Immature natural killer cell (primary cell): Measurements from ENCODE around the gene OLR1. TPM values are rescaled to one million over a fixed set of nuclear protein-coding genes. Genes with fewer than 3 reads are reported as not detected.
"Not testable (repeated sequence)": the region's sequence is repeated elsewhere in the genome, so short reads cannot be mapped to it uniquely, and the experiment has no call there.

Source experiments
- DNase-seq, 3 donors: peaks; one replicate each; pipeline ENCODE4 v3.0.0; 2022; ENCODE audit warnings: mixed read lengths in 1 of 3
- H3K27ac Mint-ChIP-seq, 6 donors: one replicate each; pipeline ENCODE4 v1.8.0; 2020; ENCODE audit warnings: mixed read lengths in 6 of 6, mild to moderate bottlenecking in 5 of 6, inconsistent platforms in 4 of 6, moderate library complexity in 3 of 6
- H3K27me3 Mint-ChIP-seq, 3 donors: one replicate each; pipeline ENCODE4 v1.8.0; 2020 to 2021; ENCODE audit warnings: low read depth in 3 of 3, mild to moderate bottlenecking in 3 of 3, mixed read lengths in 3 of 3, moderate library complexity in 3 of 3, inconsistent platforms in 1 of 3
- H3K36me3 Mint-ChIP-seq, 3 donors: one replicate each; pipeline ENCODE4 v1.8.0; 2020; ENCODE audit warnings: mixed read lengths in 3 of 3, inconsistent platforms in 2 of 3, mild to moderate bottlenecking in 2 of 3
- H3K4me1 Mint-ChIP-seq, 2 donors: one replicate each; pipeline ENCODE4 v1.8.0; 2020; ENCODE audit warnings: inconsistent platforms in 2 of 2, mild to moderate bottlenecking in 2 of 2, mixed read lengths in 2 of 2, moderate library complexity in 1 of 2
- H3K4me3 Mint-ChIP-seq, 5 donors: one replicate each; pipeline ENCODE4 v1.8.0; 2020; ENCODE audit warnings: mild to moderate bottlenecking in 5 of 5, mixed read lengths in 5 of 5, inconsistent platforms in 3 of 5, moderate library complexity in 3 of 5
- H3K9me3 Mint-ChIP-seq, 6 donors: one replicate each; pipeline ENCODE4 v1.8.0; 2020; ENCODE audit warnings: mild to moderate bottlenecking in 6 of 6, mixed read lengths in 6 of 6, inconsistent platforms in 4 of 6, moderate library complexity in 3 of 6
- polyA plus RNA-seq, 3 donors: library from polyadenylated mRNA; unstranded; fragments of 300-500 nt; fragmentation: Illumina TruSeq; gene quantifications; one replicate each; pipeline ENCODE4 v1.2.3, GENCODE V29; 2021

The OLR1 gene
- polyA plus RNA-seq: not detected

DNA sequence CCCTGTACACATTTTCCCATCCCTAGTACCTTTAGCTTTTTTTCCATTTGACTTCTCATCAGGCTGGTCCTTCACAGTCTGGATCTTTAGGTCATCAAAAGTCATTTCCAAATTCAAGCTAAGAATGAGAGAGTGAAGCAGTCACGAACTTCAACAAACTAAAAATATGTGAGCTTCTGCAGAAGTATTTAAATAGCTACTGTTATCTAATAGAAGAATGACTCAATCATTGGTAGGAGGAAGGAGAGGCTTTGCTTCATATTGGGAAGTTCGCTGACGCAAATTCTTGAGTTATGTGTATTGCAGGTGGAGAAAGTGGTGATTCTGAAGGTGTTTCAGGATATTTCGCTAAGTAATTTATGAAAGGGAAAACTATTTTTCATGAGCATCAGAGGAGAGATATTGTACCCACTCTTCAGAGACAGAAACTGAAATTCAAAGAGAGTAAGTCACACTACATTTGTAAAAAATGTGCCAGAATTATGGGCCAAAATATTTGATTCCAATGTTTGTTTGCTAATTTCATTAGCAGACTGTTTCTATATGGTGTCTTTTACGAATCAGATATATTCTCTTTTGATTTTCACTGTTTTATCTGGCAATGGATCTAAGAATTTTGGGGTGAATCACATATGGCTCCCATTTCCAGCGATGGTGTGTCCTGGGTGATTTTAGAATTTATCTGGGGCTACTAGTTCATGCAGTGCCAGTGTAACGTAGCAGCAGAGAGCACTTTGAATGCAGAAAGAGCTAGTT is at the start of gene OLR1:
TSS of gene OLR1 (minus strand) at position 160 of the 756 bp plus-strand sequence. CDS start at position 105, 55 bp downstream.
- Mint-ChIP-seq H3K27me3 (peaks cover 0 to 7% (median 0%) of the 10 kb centered on the region in 3 donors), H3K36me3 (no peaks in the 10 kb centered on the region), H3K4me3 (no peak within 1 kb of the TSS), H3K4me1 (no peaks in the 10 kb centered on the region), H3K27ac (no peak within 1 kb of the TSS), H3K9me3 (no peaks in the 10 kb centered on the region)
- no peak for DNase-seq

GRCh38 chr12:10220398-10221077 is 48.6 kb upstream of the OLR1 start:
- no peak for DNase-seq
- peaks cover 1 to 8% (median 6%) of the 10 kb centered on the region in 3 donors for H3K27me3 Mint-ChIP-seq
- H3K9me3 Mint-ChIP-seq: no peaks in the 10 kb centered on the region
- peak overlapping the region in 2 of 6 donors; percentile 31 to 38 for H3K27ac Mint-ChIP-seq
- H3K4me1 Mint-ChIP-seq: peaks cover 15 to 30% of the 10 kb centered on the region in 2 donors
- peaks cover 46 to 54% (median 46%) of the 10 kb centered on the region in 3 donors for H3K36me3 Mint-ChIP-seq
- no peak overlapping the region for H3K4me3 Mint-ChIP-seq

GRCh38 chr12:10218021-10218420 is 46.1 kb upstream of the OLR1 start:
- no peak overlapping the region for H3K27ac Mint-ChIP-seq
- H3K4me3 Mint-ChIP-seq: no peak overlapping the region
- no peaks in the 10 kb centered on the region for H3K9me3 Mint-ChIP-seq
- H3K36me3 Mint-ChIP-seq: peaks cover 33 to 38% (median 34%) of the 10 kb centered on the region in 3 donors
- H3K4me1 Mint-ChIP-seq: peaks cover 31 to 36% of the 10 kb centered on the region in 2 donors
- DNase-seq: no peak
- H3K27me3 Mint-ChIP-seq: peaks cover 7 to 18% (median 17%) of the 10 kb centered on the region in 3 donors

GRCh38 chr12:10215946-10216345 is 44.0 kb upstream of the OLR1 start:
- Mint-ChIP-seq H3K4me3 (peak overlapping the region; percentile 21 to 94 (median 93)), H3K36me3 (peaks cover 12 to 17% (median 13%) of the 10 kb centered on the region in 3 donors), H3K27ac (peak overlapping the region; percentile 12 to 96 (median 44)), H3K27me3 (peaks cover 19 to 30% (median 28%) of the 10 kb centered on the region in 3 donors), H3K4me1 (peaks cover 37 to 42% of the 10 kb centered on the region in 2 donors)
- H3K9me3 Mint-ChIP-seq: not testable (repeated sequence)
- DNase-seq: peak; percentile 44 to 59 (median 55)

GRCh38 chr12:10215436-10215835 is 43.5 kb upstream of the OLR1 start:
- H3K36me3 Mint-ChIP-seq: peaks cover 7 to 12% (median 8%) of the 10 kb centered on the region in 3 donors
- peak overlapping the region; percentile 92 to 96 (median 94) for H3K4me3 Mint-ChIP-seq
- H3K9me3 Mint-ChIP-seq: no peaks in the 10 kb centered on the region
- H3K4me1 Mint-ChIP-seq: peaks cover 37% of the 10 kb centered on the region in 2 donors
- H3K27me3 Mint-ChIP-seq: peaks cover 19 to 32% (median 28%) of the 10 kb centered on the region in 3 donors
- DNase-seq: no peak
- H3K27ac Mint-ChIP-seq: peak overlapping the region; percentile 7 to 100 (median 96)

DNA sequence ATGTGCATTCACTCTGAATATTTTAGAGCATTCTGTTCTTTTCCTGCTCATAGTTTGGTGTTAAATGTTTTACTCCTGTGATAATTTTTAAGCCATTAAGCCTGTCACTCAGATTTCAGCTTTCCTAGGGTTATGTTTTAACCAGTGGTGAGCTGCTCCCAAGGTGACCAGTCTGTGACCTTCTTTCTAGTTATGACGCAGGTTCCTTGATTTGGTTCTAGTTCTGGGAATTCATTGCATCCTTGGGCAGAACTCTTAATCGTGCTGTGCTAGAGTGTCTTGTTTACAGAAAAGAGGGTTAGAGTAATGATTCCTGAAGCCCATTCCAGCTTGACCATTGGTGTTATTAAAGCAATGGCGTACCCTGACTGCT is 42.9 kb upstream of the OLR1 start:
- no peak for DNase-seq
- H3K27ac Mint-ChIP-seq: peak overlapping the region; percentile 96 to 100 (median 98)
- H3K4me1 Mint-ChIP-seq: peaks cover 37% of the 10 kb centered on the region in 2 donors
- peaks cover 2 to 7% (median 4%) of the 10 kb centered on the region in 3 donors for H3K36me3 Mint-ChIP-seq
- H3K9me3 Mint-ChIP-seq: no peaks in the 10 kb centered on the region
- H3K4me3 Mint-ChIP-seq: peak overlapping the region; percentile 92 to 96 (median 94)
- H3K27me3 Mint-ChIP-seq: peaks cover 19 to 32% (median 28%) of the 10 kb centered on the region in 3 donors

DNA sequence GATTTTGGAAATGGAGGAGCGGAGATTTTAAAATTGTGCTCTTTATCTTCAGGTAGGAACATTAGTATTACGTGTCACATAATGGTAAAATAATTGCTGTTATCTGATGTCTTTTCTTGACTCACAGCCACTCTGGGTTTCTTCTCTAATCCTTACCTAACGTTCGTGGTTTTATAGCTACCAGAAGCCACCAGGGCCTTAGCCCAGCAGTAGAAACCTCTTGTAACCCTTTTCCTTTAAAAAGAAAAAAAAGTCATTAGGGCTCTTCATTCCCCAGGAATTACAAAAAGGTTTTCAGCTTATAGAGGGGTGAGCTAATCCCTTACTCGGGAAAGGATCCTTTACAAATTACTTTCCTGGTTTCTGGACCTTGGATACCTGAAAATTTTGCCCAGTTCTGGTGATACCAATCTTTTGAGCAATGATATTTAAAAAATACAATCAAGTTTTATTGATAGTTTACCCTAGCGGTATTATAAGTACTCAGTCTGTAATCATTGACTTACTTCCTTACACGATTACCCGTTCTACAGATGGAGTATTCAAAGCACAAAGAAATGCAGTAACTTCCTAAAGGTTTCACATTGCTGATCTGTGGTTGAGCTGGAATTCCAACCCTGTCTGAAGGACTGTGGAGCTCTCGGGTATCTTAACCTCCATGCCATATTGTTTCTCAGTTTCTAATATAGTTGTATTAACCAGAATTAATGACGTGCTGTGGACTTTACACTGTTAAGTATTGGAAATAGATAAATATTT is 42.4 kb upstream of the OLR1 start:
- no peaks in the 10 kb centered on the region for H3K9me3 Mint-ChIP-seq
- DNase-seq: peak in 1 of 3 donors; percentile 28

GRCh38 chr12:10213168-10214135 is 41.5 kb upstream of the OLR1 start:
- no peaks in the 10 kb centered on the region for H3K9me3 Mint-ChIP-seq
- peak; percentile 92 to 94 (median 92) for DNase-seq
- peaks cover 37% of the 10 kb centered on the region in 2 donors for H3K4me1 Mint-ChIP-seq
- H3K27me3 Mint-ChIP-seq: peaks cover 19 to 32% (median 28%) of the 10 kb centered on the region in 3 donors
- H3K4me3 Mint-ChIP-seq: peak overlapping the region; percentile 92 to 96 (median 94)
- H3K36me3 Mint-ChIP-seq: peaks cover 0 to 4% (median 4%) of the 10 kb centered on the region in 3 donors
- H3K27ac Mint-ChIP-seq: peak overlapping the region; percentile 96 to 100 (median 98)

More for the DNA sequence above, 42.4 kb upstream of the OLR1 start:
- Mint-ChIP-seq H3K36me3 (peaks cover 0 to 4% (median 4%) of the 10 kb centered on the region in 3 donors), H3K4me1 (peaks cover 37% of the 10 kb centered on the region in 2 donors), H3K27ac (peak overlapping the region; percentile 96 to 100 (median 98)), H3K27me3 (peaks cover 19 to 32% (median 28%) of the 10 kb centered on the region in 3 donors), H3K4me3 (peak overlapping the region; percentile 92 to 96 (median 94))

GRCh38 chr12:10212739-10213131 is 40.8 kb upstream of the OLR1 start, which contains the start of gene GABARAPL1:
TSS of gene GABARAPL1 (plus strand) at chr12:10212877. CDS start at chr12:10213130, 253 bp downstream.
- H3K27ac Mint-ChIP-seq: peak within 1 kb of the TSS; percentile 96 to 100 (median 98)
- no peaks in the 10 kb centered on the region for H3K36me3 Mint-ChIP-seq
- H3K9me3 Mint-ChIP-seq: no peaks in the 10 kb centered on the region
- H3K4me3 Mint-ChIP-seq: peak within 1 kb of the TSS; percentile 92 to 96 (median 94)
- peaks cover 36 to 37% of the 10 kb centered on the region in 2 donors for H3K4me1 Mint-ChIP-seq
- H3K27me3 Mint-ChIP-seq: peaks cover 19 to 32% (median 28%) of the 10 kb centered on the region in 3 donors
- peak; percentile 86 to 91 (median 90) for DNase-seq

DNA sequence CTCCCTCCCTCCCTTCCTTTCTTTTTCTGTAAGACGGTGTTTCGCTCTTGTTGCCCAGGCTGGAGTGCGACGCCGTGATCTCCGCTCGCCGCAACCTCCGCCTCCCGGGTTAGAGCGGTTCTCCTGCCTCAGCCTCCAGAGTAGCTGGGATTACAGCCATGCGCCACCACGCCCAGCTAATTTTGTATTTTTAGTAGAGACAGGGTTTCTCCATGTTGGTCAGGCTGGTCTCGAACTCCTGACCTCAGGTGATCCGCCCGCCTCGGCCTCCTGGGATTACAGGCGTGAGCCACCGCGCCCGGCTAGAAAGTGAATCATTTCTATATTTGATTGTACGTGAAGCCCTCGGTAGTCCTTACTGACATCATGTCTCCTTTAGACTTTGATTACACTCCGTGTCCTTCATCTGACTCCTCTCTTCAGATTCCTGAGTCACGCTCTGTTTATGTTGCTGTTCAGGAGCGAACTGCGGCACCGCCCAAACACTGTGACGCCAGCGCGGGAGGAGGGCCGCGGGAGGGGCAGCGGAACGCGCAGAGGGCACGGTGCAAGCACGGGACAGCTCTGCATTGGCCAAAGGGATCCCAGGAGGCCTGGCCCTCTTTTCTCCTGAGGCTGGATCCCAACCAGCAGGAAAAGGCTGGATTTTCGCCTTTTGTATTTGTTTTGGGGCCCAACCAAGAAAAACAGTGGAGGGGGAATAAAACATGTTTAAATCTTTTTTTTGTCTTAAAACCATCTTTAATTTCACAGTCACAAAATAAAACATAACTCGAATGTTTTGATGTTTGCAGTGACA is 40.2 kb upstream of the OLR1 start:
- DNase-seq: peak; percentile 86 to 91 (median 90)
- Mint-ChIP-seq H3K4me3 (peak overlapping the region; percentile 92 to 96 (median 94)), H3K36me3 (no peaks in the 10 kb centered on the region), H3K27ac (peak overlapping the region; percentile 96 to 100 (median 98)), H3K27me3 (peaks cover 19 to 30% (median 28%) of the 10 kb centered on the region in 3 donors), H3K4me1 (peaks cover 36 to 37% of the 10 kb centered on the region in 2 donors), H3K9me3 (no peaks in the 10 kb centered on the region)

- H3K36me3 Mint-ChIP-seq: no peaks in the 10 kb centered on the region
- no peaks in the 10 kb centered on the region for H3K9me3 Mint-ChIP-seq
- H3K27me3 Mint-ChIP-seq: peaks cover 20 to 30% (median 28%) of the 10 kb centered on the region in 3 donors
- H3K4me1 Mint-ChIP-seq: peaks cover 36 to 37% of the 10 kb centered on the region in 2 donors
- peak overlapping the region in 4 of 5 donors; percentile 26 to 94 (median 92) for H3K4me3 Mint-ChIP-seq
- H3K27ac Mint-ChIP-seq: peak overlapping the region in 5 of 6 donors; percentile 38 to 98 (median 96)
- DNase-seq: no peak
Measured at GRCh38 chr12:10211101-10211939, 39.4 kb upstream of the OLR1 start.
